ENCODE results near the gene IP6K1. TPM values are rescaled to one million over a fixed set of nuclear protein-coding genes. Genes with fewer than 3 reads are reported as not detected.
"Not testable (repeated sequence)": the region's sequence is repeated elsewhere in the genome, so short reads cannot be mapped to it uniquely, and the experiment has no call there.

The IP6K1 gene
- total RNA-seq, 4 donors from 2014 or later, result 30.5 to 41.3 (median 35.8) TPM

DNA sequence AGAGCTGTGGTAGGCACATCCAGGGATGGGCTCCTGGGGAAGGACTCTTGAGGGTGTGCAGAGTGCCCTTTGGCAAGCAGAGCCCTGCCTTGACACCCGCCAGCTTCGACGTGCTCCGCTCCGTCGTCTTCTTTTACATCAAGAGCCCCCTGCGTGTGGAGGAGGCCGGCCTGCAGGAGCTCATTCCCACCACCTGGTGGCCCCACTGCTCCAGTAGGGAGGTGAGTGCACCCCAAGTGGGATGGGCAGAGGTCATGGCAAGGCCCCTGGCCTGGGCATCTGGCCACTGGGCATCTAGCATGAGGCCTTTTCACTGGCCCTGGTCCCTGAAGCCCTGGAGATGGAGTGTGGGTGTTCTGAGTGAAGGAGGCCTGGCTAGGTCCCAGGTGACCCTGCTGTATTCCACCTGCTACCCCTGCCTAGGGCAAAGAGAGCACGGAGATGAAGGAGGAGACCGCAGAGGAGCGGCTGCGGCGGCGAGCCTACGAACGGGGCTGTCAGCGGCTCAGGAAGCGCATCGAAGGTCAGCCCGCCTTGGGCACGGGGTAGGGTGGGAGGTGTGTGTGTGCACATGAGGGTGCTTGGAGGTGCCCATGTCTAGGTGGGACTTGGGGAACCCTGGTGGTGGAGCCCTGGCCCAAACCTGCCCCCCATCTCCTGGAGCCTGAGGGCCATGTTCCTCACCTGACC is 84.8 kb downstream of the IP6K1 start:
- no peak for ATAC-seq (ENCODE audit: low FRiP score)
- TF ChIP-seq, protein P1, sequence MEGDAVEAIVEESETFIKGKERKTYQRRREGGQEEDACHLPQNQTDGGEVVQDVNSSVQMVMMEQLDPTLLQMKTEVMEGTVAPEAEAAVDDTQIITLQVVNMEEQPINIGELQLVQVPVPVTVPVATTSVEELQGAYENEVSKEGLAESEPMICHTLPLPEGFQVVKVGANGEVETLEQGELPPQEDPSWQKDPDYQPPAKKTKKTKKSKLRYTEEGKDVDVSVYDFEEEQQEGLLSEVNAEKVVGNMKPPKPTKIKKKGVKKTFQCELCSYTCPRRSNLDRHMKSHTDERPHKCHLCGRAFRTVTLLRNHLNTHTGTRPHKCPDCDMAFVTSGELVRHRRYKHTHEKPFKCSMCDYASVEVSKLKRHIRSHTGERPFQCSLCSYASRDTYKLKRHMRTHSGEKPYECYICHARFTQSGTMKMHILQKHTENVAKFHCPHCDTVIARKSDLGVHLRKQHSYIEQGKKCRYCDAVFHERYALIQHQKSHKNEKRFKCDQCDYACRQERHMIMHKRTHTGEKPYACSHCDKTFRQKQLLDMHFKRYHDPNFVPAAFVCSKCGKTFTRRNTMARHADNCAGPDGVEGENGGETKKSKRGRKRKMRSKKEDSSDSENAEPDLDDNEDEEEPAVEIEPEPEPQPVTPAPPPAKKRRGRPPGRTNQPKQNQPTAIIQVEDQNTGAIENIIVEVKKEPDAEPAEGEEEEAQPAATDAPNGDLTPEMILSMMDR (IDR thresholded peaks at IDR 0.05), result no peak
- DNase-seq (ENCODE audit: low spot score), result no peak

DNA sequence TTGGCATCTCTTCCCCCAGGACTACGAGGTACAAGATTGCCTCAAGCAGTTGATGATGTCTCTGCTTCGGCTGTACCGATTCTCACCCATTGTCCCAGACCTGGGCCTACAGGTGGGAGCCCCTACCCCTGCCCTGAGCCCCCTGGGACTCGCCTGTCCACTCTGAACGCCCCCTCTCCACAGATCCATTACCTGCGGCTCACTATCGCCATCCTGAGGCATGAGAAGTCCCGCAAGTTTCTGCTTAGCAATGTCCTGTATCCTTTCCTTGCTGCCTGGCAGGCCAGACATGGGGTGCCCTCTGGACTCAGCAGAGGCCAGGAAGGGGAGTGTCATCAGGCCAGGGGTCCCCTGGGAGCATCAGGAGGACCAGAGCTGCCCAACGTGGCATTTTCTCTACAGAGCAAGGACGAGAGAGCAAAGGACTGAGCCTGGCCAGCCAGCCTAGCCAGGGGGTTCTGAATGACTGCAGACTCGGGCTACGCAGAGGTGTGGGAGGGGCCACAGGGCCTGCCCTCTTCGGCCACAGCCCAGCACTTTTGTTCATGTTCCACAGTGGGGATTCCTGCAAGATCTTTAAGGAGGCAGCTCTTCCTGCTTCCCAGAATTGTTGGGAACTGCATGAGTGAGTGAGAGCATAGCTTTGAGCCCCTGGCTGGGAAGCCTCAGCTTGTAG is 85.8 kb downstream of the IP6K1 start:
- TF ChIP-seq, protein P1 (IDR thresholded peaks at IDR 0.05), result no peak
- no peak for DNase-seq (ENCODE audit: low spot score)
- no peak for ATAC-seq (ENCODE audit: low FRiP score)

DNA sequence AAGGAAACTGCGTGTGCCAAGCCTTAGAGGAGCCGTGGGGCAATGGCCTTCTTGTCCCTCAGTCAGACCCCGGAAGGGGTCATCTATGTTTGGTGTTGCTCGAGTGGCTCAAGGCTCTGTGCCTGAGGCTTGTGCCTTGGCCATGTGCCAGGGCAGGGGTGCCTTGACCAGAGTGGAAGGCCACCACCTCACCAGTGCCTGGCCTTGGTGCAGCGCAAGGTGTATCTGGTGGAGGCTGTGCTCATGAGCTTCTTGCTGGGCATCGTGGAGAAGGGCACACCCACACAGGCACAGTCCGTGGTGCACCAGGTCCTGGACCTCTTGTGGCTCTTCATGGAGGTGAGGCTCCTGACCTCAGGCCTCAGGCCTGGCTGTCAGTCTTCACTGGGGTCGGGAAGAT is 86.3 kb downstream of the IP6K1 start:
- no peak for ATAC-seq (ENCODE audit: low FRiP score)
- DNase-seq (ENCODE audit: low spot score), result no peak
- TF ChIP-seq, protein P1 (IDR thresholded peaks at IDR 0.05), result no peak

DNA sequence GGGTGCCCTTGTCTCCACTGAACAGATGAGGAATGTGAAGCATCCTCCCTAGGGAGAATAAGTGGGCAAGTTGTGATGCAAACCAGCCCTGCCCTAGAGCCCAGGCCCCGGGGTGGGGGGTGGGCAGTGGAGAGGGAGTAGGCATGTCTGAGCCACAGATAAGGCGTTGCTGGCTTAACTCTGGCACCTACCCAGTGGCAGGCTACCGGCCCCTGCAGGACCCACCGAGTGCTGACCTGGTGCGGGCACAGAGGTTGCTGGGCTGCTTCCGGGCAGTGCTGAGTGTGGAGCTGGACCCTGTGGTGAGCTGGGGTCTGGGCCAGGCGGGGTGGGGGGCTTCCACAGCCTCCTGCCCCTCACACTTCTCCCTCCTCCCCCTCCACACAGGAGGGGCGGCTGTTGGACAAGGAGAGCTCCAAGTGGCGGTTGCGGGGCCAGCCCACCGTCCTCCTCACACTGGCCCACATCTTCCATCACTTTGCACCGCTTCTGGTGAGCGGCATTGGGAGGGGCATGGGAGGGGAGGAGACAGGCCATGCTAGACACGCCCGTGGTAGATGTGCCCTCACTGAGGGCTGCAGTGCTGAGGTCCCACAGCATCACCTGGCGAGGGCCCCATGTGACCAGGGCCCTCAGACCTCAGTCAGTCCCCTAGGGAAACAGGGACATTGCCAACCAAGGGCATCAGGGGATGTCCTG is 86.9 kb downstream of the IP6K1 start:
- ATAC-seq (ENCODE audit: low FRiP score) (no peak), DNase-seq (ENCODE audit: low spot score) (no peak)
- TF ChIP-seq, protein P1 (IDR thresholded peaks at IDR 0.05), result no peak

DNA sequence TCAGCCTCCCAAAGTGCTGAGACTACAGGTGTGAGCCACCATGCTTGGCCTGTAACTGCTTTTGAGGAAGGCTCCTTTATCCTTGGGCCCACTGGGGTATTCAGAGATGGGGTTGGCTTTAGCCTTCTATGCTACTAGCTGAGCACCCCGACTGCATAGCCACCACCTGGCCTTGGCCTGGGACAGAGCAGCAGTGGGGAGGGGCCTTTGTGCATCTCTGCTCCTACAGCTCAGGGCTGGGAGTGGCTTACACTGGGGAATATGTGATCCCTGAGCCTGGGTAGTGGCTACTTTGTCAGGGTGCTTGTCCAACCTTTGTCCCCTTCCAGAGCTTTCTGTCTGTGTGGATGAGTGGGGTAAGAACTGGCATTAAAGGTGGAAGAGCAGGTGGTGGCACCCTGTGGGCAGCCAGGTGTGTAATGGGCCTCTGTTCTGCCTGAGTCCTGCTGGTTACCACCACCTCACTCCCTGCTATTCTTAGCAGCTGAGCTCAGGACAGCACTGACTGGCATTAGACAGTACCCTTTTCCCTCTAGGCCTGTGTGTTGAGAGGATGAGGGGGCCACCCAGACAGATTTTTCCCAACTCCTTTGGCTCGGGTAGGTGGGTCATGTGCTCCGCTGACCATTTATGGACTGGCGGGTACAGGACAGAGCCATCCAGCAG is 90.9 kb downstream of the IP6K1 start:
- not testable (repeated sequence) for ATAC-seq (ENCODE audit: low FRiP score); DNase-seq (ENCODE audit: low spot score)

DNA sequence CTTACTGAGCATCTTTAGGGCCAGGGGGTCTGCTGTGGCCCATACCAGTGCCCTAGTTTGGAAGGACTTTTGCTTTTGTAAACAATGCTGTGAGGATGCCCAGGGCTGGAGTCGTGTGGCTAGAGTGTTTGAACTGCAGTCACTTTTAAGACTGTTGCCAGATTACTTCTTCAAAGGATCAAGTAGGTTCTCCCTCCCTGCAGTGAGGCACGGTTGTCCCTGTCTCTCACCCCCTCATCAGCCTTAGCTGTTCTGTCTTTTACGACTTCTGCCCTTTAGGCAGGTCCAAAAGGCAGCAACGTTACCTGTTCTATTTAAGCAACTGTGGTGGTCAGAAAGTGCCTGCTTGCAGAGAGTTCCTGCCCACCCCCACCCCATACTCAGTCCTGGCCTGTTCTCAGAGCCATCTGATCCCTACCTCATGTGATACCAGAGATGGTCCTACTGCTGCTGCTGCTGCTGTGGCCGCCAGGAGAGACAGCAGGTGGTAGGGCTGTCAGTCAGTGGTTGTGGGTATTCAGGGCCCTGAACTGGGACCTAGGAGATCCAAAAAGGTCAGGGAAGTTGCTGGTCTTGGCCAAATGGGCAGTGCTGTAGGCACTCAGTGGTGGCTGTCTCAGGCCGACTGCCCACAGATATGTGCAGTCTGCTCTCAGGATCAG is 91.8 kb downstream of the IP6K1 start:
- not testable (repeated sequence) for ATAC-seq (ENCODE audit: low FRiP score); DNase-seq (ENCODE audit: low spot score)

DNA sequence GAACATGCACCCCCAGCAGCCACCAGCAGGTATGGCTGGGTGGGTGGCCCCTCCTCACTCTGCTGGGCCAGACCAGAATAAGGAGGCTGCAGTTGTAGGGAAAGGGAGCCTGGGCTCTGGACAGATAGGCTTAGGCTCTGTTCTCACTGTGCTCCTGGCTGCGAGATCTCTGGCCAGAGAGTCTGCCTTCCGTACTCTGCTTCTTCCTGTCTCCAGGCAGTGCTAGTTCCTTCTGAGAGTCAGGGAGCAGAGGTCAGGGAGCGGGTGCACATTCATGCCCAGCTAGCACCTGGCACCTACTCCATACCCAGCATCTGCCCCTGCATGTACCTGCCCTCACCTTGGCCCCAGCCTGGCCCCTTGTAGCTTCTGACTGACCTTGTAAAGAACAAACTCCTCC is 94.9 kb downstream of the IP6K1 start:
- DNase-seq (ENCODE audit: low spot score); ATAC-seq (ENCODE audit: low FRiP score): not testable (repeated sequence)

DNA sequence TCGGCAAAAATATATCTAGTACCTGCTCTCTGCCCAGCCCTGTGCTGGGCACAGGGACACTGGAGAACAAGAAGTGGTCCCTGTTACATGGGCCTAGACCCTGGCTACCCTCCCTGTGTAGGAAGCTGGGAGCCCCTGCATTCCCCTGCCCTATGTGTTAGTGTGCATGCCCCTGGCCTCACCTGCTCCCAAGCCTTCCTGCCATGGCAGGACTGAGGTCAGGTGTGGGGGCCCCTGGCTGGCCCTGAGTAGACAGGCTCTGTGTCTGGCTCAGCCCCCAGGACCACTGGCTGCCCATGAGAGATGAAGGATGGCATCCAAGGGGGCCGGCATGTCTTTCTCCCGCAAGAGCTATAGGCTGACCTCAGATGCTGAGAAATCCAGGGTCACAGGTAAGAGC is 95.5 kb downstream of the IP6K1 start:
- DNase-seq (ENCODE audit: low spot score); ATAC-seq (ENCODE audit: low FRiP score): not testable (repeated sequence)

DNA sequence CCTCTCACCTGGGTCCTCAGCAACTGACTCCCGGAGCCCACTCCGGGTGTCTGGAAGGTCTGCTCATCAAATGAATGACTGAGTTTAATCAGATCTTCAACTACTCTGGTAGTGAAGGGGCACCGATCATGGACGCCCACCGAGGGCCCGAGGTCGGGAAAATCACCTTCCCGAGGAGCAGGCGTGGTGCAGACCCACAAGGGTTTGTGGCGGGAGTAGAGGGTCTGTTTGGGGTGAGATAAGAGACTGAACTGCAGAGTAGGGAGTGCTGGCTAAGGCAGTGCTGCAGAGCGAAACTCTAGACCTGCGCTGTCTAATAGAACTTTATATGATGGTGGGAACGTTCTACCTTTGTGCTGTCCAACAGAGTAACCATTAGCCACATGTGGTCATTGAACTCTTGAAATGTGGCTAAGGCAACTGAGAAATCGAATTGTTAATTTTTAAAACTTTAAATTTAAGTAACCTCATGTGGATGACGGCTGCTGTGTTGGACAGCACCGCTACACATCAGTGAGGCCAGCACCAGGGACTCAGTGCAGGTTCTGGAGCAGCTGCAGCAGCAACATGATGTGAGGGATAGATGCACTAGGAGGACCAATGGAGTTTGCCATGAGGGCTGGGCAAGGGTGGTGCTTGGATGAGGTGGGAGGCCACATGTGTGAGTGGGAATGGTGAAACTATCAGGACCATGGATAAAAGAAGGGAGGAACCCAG is 96.3 kb downstream of the IP6K1 start:
- not testable (repeated sequence) for ATAC-seq (ENCODE audit: low FRiP score); DNase-seq (ENCODE audit: low spot score)

All from omental fat pad (tissue), 4 donors.